ENCODE measurements around the gene AHDC1. TPM values are rescaled to one million over a fixed set of nuclear protein-coding genes. Genes with fewer than 3 reads are reported as not detected.

AHDC1 gene
- polyA plus RNA-seq, 3 donors, result 0.16 to 3.3 (median 0.30) TPM

- no peak overlapping the region for H3K27ac ChIP-seq (ENCODE audit: low read depth in 1 of 2, low read length in 2 of 2)
- H3K79me2 ChIP-seq (ENCODE audit: insufficient read depth, low read length), result no peaks in the 10 kb centered on the region
- no peaks in the 10 kb centered on the region for H3K36me3 ChIP-seq (replicated peaks in 1 of 2; ENCODE audit: control insufficient read depth in 1 of 2, insufficient read depth in 2 of 2, low read length in 2 of 2)
- peaks cover 66% of the 10 kb centered on the region for H4K20me1 ChIP-seq (ENCODE audit: insufficient read depth, low read length)
- H3K27ac Mint-ChIP-seq, result no peak overlapping the region
- H3K9me3 ChIP-seq (replicated peaks in 1 of 2; ENCODE audit: control insufficient read depth in 1 of 2, insufficient read depth in 1 of 2, low read length in 2 of 2), result no peaks in the 10 kb centered on the region
- intact Hi-C loops (cut with micrococcal nuclease), result no loop called here
- no peak overlapping the region for H2AFZ ChIP-seq (ENCODE audit: insufficient read depth, low read depth, low read length, poor library complexity, severe bottlenecking)
- peaks cover 21 to 35% (median 22%) of the 10 kb centered on the region in 3 donors for H3K27me3 Mint-ChIP-seq (ENCODE audit: low read depth in 3 of 3)
- H3K4me3 Mint-ChIP-seq, result peak overlapping the region; percentile 35 to 39
- no peak for DNase-seq
- H3K4me2 ChIP-seq (replicated peaks; ENCODE audit: extremely low read depth, low read length, poor library complexity, severe bottlenecking), result peak overlapping the region; percentile 65
- peak overlapping the region in 1 of 3 experiments; percentile 61 for H3K4me3 ChIP-seq (replicated peaks in 1 of 3; ENCODE audit: low read depth in 2 of 3, low read length in 3 of 3)
- H3K9ac ChIP-seq (ENCODE audit: insufficient read depth, low read length, poor library complexity, severe bottlenecking), result peak overlapping the region; percentile 8
- H3K4me1 Mint-ChIP-seq, result peaks cover 32% of the 10 kb centered on the region
- no peak for TF ChIP-seq CTCF (IDR thresholded peaks at IDR 0.05)
- 6% methylated on average over 37 of the region's 44 CpGs for WGBS (ENCODE audit: insufficient coverage)
- peaks cover 4 to 26% of the 10 kb centered on the region in 2 donors for H3K27me3 ChIP-seq (ENCODE audit: control insufficient read depth in 2 of 2, insufficient read depth in 2 of 2, low read length in 2 of 2)
- H3K36me3 Mint-ChIP-seq, result peaks cover 0 to 6% of the 10 kb centered on the region in 2 donors
- peaks cover 14 to 25% of the 10 kb centered on the region in 2 donors for H3K4me1 ChIP-seq (ENCODE audit: control insufficient read depth in 1 of 2, insufficient read depth in 2 of 2, low read length in 2 of 2)
- peaks cover 0 to 1% (median 0%) of the 10 kb centered on the region in 7 donors for H3K9me3 Mint-ChIP-seq
These were observed 28.1 kb downstream of the AHDC1 start for GRCh38 chr1:27575840-27576331.

- Histone ChIP-seq H3K4me2 (replicated peaks; ENCODE audit: extremely low read depth, low read length, poor library complexity, severe bottlenecking) (peak overlapping the region; percentile 65), H3K27ac (ENCODE audit: low read depth in 1 of 2, low read length in 2 of 2) (no peak overlapping the region), H3K4me1 (ENCODE audit: control insufficient read depth in 1 of 2, insufficient read depth in 2 of 2, low read length in 2 of 2) (peaks cover 14 to 25% of the 10 kb centered on the region in 2 donors), H2AFZ (ENCODE audit: insufficient read depth, low read depth, low read length, poor library complexity, severe bottlenecking) (no peak overlapping the region), H3K9me3 (replicated peaks in 1 of 2; ENCODE audit: control insufficient read depth in 1 of 2, insufficient read depth in 1 of 2, low read length in 2 of 2) (no peaks in the 10 kb centered on the region), H4K20me1 (ENCODE audit: insufficient read depth, low read length) (peaks cover 73% of the 10 kb centered on the region), H3K27me3 (ENCODE audit: control insufficient read depth in 2 of 2, insufficient read depth in 2 of 2, low read length in 2 of 2) (peaks cover 4 to 26% of the 10 kb centered on the region in 2 donors), H3K4me3 (replicated peaks in 1 of 3; ENCODE audit: low read depth in 2 of 3, low read length in 3 of 3) (peak overlapping the region in 1 of 3 experiments; percentile 61), H3K36me3 (replicated peaks in 1 of 2; ENCODE audit: control insufficient read depth in 1 of 2, insufficient read depth in 2 of 2, low read length in 2 of 2) (no peaks in the 10 kb centered on the region), H3K9ac (ENCODE audit: insufficient read depth, low read length, poor library complexity, severe bottlenecking) (no peak overlapping the region), H3K79me2 (ENCODE audit: insufficient read depth, low read length) (no peaks in the 10 kb centered on the region)
- DNase-seq, result no peak
- Mint-ChIP-seq H3K27ac (no peak overlapping the region), H3K4me1 (peaks cover 32% of the 10 kb centered on the region), H3K4me3 (peak overlapping the region in 1 of 2 donors; percentile 37), H3K27me3 (ENCODE audit: low read depth in 3 of 3) (peaks cover 21 to 38% (median 22%) of the 10 kb centered on the region in 3 donors), H3K36me3 (peaks cover 0 to 4% of the 10 kb centered on the region in 2 donors), H3K9me3 (no peaks in the 10 kb centered on the region)
- TF ChIP-seq CTCF (IDR thresholded peaks at IDR 0.05), result no peak
- intact Hi-C loops (cut with micrococcal nuclease), result no loop called here
- WGBS (ENCODE audit: insufficient coverage), result 14% methylated on average over 68 of the region's 83 CpGs
These were observed 28.8 kb downstream of the AHDC1 start for GRCh38 chr1:27574871-27575831.

All from CD14-positive monocyte (primary cell).